ENCODE results near the gene HDHD2.

Gene HDHD2

GRCh38 chr18:47062471-47062870, 87.8 kb downstream of the HDHD2 start:
- DNase-seq (ENCODE audit: low read depth) = no peak

Data from stromal cell of bone marrow (primary cell).